ENCODE measurements around the gene COPE.
"Not testable (repeated sequence)": the region's sequence is repeated elsewhere in the genome, so short reads cannot be mapped to it uniquely, and the experiment has no call there.

The COPE gene

DNA sequence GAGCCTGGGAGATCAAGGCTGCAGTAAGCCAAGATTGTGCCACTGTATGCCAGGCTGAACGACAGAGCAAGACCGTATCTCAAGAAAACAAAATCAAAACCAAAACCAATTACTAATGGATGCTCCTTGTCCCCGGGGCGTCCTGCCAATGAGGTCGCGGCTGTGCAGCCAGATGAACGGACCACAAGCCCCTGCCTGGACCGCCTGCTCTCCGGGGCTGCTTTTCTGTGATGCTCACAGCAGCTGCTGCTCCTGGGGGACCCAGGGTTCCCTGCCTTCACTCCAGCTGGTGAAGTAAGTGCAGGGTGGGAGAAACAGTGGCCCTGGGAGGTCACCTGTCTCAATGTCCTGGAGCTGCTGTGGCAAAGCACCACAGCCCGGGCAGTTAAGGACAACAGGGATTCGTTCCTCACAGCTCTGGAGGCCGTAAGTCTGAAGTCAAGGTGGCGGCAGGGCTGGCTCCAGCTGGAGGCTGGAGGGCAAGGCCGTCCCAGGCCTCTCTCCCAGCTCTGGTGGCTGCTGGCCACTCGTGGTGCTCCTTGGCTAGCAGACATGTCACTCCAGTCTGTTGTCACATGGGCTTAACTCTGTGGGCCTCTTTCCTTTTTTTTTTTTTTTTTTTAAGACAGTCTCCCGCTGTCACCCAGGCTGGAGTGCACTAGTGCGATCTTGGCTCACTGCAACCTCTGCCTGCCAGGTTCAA is 10.1 kb downstream of the COPE start:
- DNase-seq (ENCODE audit: low spot score) = no peak

DNA sequence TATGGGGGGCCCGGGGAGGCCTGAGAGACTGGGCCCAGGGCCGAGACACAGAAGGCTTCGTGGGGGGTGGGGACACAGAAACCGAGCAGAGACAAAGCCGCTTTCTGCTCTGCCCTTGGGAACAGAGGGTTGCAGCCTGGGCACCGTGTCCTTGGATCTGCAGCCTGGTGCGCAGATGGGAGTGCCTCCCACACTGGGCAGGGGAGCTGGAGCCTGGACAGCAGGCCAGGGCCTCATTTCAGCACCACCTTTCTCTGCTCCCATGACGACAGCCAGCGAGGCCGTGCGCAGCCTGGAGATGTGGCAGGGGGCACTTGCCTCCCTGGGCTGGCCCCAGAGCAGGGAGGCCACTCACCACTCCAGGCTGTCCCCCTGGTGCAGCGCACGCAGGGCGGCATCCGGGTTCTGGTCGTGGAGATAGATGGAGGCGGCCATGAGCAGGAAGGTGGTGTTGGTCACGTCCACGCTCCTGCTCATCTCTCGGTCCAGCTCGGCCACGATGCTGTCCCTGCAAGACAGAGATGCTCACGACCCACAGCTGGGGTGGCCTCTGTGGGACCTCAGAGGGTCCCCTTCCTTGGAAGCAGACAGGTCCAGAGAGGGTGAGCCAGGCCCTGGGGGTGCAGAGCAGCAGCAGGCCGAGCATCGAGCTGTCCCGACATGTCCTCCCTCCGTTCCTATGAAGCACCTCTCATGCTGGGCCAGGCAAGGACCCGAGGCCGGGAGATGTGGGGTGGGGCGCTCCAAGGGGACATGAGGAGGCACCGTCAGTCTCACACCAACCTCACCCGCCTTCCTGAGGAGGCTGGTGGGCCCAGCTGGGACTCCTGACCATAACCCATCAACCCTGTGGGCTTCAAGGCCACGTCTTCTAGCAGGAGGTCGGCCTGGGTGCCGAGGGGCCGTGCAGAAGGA is 12.3 kb downstream of the COPE start:
- DNase-seq (ENCODE audit: low spot score) = no peak

DNA sequence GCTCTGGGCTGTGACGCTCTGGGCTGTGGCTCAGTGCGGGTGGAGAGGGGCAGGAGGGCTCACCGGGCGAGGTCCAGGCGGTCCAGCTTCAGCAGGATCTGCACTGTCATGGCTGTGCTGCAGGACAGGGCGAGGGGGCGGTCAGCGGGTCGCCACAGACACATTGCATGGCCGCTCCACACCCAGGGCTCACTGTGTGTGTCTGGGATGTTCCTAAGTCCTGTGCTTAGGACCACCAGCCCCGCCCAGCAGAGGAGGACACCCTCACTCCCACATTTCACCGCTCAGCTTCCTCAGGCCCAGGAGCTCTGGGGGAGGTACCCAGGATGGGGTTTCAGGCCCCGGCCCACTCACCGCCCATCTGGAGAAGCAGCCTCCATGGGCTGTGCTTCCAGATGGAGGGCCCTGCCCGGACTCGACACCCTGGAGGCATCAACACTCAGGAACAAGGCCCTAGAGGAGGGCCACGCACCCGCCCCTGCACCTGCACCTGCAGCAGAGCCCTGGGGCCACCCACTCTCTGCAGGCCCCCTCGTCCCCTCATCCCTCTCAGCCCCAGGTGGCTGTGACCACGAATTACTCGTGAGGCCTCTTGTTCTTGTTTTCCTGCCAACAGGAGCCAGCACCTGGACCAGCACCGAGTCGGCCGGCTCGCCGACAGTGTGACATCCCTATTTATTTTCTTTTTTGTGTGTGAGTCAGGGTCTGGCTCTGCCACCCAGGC is 13.5 kb downstream of the COPE start:
- DNase-seq (ENCODE audit: low spot score) = no peak

DNA sequence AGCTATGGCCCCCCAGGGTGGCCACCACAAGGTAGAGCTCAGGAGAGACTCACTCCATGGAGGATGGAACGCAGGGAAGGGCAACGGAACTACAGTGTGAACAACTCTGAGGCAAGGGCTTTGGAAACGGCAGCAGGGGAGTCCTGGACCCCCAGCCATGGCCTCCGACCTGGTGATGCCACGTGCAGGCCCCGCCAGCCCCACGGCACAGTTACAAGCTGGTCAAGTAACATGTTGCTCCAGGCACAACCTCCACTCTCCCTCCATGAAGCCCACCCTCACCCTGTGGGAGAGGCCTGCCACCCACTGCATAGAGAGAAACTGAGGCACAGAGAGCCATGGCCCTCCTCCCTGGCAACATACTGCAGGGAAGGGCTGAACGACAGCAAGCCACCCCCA is 14.1 kb downstream of the COPE start:
- no peak for DNase-seq (ENCODE audit: low spot score)

DNA sequence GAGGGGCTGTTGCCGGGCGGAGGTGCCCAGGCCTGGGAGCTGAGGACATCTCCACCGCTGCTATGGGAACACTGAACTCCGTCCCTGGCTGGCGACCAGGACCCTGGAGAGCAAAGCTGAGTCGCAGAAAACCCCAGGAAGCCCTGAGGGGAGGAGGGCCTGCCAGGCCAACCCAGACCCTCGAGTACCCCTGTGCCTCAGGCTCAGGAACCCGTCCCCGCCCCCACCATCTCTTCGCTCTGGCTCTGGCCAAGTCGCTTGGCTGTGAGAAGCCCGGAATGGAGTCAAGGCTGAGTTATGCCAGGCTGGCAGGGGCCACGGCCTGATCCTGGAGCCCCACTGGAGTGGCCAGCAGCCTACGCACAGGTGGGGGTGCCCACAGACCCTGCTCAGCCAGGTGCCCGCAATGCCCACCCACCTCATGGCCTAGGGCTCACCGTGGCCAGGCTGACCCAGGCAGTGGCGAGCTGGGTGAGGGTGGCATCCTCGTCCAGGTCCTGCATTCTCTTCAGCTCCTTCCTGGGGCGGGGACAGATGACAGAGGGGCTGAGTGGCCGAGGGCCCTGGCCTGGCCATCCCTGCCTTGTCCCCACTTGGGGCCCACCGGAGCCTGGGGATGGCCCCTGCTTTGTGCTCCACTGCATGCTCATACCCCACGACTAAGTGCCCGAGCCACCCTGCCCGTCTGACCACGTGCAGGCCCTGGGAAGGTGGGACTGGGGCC is 14.7 kb downstream of the COPE start:
- DNase-seq (ENCODE audit: low spot score) = no peak

DNA sequence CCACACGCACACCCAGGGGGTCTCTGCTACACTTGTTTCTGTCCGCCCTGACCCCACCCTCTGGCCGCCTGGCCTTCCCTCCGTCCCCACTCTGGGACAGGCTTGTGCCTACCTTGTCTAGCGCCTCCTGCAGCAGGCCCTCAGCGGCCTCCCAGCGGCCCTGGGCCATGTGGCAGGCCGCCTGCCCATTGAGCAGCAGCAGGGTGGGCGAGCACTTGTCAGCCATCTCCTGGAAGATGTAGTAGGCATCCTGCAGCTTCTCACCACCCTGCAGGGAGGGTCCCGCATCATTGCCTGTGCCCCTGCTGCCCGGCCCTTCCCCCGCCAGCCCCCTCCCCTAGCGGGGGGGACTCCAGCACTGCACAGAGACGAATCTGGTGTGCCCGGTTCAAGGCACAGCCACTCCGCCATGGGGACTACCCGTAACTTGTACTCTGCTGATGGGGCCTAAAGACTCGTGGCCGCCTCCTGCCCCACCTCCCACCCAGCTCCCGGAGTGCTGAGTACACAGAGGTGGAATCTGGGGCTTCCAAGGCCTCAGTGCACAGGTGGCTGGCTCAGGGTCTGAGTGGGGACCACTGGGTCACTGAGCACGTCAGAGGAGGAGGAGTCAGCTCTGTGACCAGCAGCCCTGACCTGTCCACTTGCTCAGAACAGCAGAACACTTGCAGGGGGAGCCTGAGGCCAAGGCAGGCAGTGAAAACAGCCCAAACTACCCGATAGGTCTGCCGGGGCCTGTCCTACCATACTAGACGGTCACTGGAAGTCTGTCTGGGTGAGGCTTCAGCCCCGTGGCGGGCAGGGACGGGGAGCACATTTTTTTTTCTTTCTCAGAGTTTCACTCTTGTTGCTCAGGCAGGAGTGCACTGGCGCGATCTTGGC is 15.8 kb downstream of the COPE start:
- no peak for DNase-seq (ENCODE audit: low spot score)

DNA sequence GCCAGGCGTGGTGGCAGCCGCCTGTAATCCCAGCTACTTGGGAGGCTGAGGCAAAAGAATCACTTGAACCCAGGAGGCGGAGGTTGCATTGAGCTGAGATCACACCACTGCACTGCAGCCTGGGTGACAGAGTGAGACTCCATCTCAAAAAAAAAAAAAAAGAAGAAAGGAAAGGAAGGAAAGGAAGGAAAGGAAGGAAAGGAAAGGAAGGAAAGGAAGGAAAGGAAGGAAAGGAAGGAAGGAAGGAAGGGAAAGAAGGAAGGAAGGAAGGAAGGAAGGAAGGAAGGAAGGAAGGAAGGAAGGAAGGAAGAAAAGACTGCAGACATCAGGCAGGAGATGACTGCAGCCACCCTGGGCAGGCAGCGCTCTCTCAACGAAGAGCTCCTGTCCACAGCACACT is 16.7 kb downstream of the COPE start:
- DNase-seq (ENCODE audit: low spot score) = not testable (repeated sequence)

DNA sequence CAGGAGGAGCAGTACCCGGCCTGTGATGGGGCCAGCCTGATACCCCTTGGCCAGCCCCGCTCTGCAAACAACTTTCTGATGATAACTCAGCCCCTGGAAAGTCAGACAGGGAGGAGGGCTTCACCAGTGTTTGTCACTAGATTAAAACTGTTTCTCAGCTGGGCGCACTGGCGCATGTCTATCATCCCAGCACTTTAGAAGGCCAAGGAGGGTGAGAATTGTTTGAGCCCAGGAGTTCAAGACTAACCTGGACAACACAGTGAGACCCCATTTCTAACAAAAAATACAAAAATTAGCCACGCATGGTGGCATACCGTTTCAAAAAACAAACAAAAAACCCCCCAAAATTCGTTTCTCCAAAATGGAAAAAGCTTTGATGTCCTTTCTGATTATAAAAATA is 17.7 kb downstream of the COPE start:
- DNase-seq (ENCODE audit: low spot score) = no peak

DNA sequence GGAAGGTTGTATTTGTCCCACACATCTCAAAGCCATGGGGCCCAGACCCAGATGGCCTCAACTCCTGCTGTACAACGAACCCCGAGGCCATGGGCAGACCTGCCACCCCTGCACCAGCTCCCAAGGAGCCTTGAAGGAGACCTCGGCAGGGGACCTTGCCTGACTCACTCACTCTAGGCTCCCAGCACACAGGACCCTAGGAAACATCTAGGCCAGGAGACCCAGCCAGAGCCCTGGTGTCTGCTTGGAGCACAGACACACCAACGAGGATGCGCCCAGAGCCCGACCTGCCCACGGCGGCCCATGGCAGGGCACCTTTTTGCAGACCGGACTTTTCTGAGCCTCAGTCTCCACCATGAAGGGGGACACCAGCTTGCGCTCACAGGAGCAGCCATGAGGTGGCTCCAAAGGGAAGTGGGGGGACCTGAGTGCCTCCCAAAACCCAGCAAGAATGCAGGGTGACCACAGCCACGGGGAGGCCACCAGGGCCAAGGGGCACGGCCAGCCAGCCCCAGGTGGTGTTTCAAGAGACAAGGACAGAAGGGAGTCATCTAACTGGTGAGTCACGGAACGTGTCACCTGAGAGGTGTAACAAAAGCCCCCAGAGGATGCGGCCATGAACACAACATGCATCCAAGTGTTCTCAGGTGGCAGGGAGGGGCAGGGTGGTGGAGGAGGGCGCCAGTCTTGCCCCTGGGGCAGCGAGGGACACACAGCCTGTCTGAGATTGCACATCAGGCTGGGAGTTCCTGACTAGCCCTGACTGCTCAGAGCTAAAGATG is 18.3 kb downstream of the COPE start:
- no peak for DNase-seq (ENCODE audit: low spot score)

DNA sequence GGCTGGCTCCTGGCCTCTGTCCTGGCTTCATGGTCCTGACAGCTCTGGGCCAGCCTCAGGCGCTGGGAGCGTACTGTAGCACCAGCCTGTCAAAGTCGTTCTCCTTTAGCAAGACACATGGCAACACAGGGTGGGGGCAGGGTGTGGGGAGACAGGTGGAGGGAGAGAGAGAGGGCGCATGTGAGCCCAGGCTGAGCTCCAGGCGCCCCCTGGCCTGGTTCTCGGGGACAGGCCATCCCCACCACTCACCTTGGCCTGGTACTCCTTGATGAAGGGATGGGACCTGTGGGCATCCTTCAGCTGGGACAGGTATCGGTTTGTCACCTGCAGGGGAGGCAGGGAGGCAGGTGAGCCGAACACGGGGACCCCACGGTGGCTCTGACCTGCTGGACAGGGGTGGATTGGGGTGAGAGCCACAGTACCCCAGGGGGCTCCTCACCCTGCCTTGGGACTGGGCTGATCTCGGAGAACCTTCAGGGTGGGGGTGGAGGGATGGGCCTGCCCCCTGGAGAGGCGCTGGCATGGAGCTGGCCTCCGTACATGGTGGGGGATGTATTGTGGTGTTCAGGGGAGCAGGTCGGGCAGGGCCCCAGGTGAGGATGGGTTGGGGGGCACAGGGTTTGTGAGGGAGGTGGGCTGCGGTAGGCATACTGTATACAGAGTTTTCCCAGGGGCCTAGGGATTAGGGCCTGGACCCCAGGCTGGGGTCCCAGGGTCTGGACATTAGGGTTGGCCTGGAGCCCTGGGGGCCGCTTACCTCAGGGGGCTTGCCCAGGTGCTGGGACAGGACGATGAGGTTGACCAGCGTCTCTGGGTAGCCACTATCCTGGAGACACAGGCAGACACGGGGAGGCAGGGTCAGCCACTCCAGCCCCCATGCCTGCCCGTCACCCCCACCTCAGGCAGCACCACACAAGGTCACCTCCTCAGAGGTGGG is 19.3 kb downstream of the COPE start:
- no peak for DNase-seq (ENCODE audit: low spot score)

DNA sequence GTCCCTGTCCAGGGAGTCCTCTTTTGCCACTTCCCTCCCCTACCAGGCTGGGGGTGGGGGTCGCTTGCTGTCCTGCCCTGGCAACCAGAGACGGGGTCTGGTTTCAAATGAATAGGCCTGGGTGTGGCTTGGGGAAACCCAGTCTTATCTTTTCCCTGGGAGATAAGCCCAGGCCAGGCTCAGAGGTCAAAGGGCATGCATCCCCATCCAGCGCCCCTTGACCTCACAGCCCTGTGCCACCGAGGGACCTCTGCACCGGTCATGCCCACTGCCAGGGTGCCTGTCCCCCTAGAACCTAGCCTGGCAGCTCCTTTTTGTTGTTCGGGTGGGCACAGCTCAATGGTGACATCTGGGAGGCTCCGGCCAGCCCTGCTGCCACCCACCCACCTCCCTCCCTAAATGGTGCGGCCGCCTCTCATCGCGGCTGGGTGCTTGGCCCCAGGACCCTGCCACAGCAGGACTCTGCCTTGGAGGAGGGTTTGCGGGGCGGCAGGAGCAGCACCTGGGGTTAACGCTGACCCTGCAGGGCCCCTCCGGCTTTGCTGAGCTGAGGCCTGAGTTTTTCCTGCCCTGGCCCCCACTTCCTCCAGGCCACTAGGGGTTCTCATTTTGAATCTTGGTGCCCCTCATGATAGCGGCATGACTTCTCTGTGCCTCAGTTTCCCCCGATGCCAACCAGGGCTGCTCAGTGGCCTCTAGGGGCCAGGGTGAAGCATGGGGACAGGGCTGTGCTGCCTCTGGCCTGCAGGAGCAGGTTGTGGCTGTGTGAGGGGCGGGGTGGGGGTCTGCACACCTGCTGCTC is 20.4 kb downstream of the COPE start:
- DNase-seq (ENCODE audit: low spot score) = no peak

DNA sequence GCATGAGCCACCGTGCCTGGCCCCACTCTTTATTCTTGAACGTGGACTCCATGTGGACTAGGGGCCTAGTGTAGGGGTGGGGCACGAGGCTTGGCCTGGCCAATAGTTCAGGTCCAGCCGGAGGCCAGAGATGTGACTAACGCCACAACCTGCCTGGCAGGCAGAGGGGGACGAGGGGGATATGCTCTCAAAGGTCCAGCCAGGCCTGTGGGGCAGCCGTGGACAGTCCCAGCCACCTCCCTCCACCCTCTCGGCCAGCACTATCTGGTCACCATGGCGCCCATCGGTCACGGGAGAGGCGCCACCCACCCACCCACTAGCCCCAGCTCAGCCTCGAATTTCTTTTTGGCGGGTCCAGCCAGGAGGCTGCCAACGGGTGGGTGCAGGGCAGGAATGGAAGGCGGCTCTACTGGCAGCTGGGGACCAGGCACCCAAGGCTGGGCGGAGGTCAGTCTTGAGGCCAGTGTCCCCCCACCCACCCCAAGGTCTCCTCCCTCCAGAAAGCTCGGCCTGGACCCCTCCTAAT is 21.0 kb downstream of the COPE start:
- no peak for DNase-seq (ENCODE audit: low spot score)

DNA sequence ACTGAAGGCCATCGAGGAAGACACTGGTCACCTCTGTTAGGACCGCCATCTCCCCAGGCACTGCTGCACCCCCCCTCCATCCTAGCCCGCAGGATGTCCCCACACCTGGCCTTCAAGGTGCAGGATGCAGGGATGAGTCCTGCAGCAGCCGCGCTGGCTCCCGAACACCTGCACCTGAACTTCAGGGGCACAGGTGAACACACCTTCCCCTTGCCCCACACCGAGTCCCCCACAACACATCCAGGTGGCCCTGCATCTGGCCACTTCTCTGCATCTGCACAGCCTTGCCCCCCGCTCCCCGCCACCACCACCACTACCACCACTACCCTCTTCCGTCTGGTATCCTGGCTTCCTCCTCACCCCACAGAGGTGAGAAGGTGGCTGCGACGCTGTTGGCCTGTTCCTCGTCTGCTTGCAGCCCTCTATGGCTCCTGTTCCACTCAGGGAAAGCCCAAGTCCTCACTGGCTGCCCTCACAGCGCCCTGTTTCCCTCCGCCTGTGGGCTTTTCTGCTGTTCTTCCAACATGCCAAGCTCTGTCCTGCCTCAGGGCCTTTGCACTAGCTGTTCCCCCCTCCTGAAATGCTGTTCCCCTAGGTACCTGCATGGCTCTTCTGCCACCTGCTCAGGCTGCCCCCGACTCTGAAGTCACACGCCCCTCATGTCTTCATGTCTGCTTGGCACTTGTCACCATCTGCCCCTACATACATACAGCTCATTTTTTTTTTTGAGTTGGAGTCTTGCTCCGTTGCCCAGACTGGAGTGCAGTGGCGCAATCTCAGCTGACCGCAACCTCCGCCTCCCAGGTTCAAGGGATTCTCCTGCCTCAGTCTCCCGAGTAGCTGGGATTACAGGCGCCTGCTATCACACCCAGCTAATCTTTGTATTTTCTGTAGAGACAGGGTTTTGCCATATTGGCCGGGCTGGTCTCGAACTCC is 21.8 kb downstream of the COPE start:
- no peak for DNase-seq (ENCODE audit: low spot score)

DNA sequence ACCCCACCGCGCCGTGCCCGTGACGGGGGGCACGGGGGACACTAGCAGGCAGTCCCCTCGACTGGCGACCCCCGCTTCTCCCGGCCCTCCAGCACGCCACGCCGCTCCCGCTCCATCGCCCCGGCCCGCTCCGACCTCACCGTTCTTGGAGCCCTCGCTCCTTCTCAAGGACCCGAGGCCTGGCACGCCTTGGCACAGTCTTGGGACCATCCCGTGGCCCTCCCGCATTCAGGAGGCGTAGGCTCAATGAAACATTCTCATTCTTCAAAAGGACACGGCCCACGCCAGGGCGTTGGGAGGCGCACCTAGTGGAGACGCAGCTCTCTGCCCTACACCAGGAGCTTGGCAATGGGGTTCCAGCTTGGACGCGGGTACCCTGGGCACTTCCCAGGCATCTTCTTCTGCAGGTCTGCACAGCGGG is 22.8 kb downstream of the COPE start:
- no peak for DNase-seq (ENCODE audit: low spot score)

DNA sequence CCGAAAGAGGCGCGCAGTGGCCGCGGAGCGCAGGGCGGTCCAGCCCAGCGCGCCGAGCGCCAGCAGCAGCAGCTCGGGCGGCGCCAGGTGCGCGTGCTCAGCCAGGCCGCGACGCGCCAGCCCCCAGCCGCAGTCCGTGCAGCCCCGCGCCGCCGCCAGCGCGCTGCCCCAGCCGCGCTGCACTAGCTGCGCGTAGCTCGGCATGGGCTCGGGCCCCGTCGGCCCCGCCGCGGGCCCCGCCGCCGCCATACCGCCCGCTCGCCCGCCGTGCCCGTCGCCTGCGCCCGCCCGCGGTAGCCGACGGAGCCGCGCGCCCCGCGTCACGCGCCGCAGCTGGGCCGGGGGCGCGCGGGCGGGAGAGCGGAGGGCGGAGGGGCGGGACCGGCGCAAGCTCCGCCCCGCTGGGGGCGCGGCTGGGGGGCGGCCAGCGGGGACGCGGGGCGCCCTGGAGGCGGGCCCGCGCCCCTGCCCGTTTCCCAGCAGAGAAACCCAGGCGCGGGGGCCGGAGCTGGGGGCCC is 23.3 kb downstream of the COPE start, which contains the start of gene CERS1:
Gene CERS1, minus strand, starts transcription at position 335 of the 518 bp plus-strand sequence. Its CDS starts 86 bp downstream, at position 249.
- DNase-seq (ENCODE audit: low spot score) = no peak

DNA sequence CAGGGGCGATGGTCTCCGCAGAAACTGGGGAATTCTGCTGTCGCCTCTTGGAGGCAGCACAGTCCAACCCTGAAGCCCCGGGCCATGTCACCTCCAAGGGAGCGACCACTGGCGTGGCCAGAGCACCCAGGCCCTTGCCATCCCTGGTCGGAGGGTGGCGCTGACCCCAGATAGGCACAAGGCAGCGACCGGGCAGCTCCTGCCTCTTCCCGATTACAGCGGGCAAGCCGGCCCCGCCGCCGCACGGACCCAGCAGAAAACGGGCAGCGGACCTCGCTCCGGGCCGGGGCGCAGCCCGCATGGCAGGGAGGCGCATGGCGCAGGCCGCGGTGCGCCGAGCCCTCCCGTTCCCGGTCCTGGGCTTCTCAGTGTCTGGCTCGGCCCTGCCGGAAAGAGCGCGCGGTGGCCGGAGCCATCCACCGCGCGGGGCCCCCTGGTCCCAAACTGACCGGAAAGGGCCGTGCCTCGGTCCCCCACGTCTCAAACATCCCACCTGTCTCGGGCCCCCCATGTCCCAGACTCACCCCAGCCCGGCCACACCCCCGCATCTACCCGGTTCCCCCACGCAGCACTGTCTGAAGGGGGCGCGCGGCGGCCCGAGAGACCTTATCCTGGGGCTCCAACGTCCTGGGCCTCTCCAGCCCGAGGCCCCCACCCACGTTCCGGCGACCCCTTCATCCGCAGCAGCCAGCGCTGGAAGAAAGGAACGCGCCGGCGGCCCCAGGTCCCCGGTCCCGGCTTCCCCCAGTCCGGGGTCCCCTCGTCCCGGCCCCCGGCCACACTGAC is 24.0 kb downstream of the COPE start:
- no peak for DNase-seq (ENCODE audit: low spot score)
